Gastrocnemius medialis (tissue), 4 donors: ENCODE measurements around the gene BICRAL. TPM values are rescaled to one million over a fixed set of nuclear protein-coding genes. Genes with fewer than 3 reads are reported as not detected.
A peak's percentile ranks its signal among the peaks of the same experiment; 100 is the strongest.

Experiments
- ATAC-seq, 2 donors: fragments of 150-250 bp; one replicate each; pipeline ENCODE4 v1.9.1; 2016
- DNase-seq, 2 donors: peaks; one replicate each; pipeline ENCODE4 v3.0.0-alpha.2; 2019
- H3K27ac ChIP-seq, 4 donors: fragments of 200-600 bp; sonication (generic); 1 replicate in 1 of 4; 2 replicates in 3 of 4; pipeline ENCODE4 v1.5.1; 2016 to 2018; ENCODE audit warnings: mild to moderate bottlenecking in 2 of 4, moderate library complexity in 1 of 4
- H3K27me3 ChIP-seq, 3 donors: fragments of 200-600 bp; sonication (generic) in 2 of 3; 1 replicate in 1 of 3; 2 replicates in 2 of 3; pipeline versions ENCODE4 v1.5.1 to v1.6.0; 2016 to 2019; ENCODE audit warnings: mild to moderate bottlenecking in 1 of 3, moderate library complexity in 1 of 3
- H3K36me3 ChIP-seq, 2 donors: fragments of 200-600 bp; sonication (generic) in 1 of 2; one replicate each; pipeline ENCODE4 v1.5.1; 2017 to 2018
- H3K4me1 ChIP-seq, 2 donors: fragments of 200-600 bp; sonication (generic) in 1 of 2; one replicate each; pipeline ENCODE4 v1.5.1; 2016 to 2017; ENCODE audit warnings: mild to moderate bottlenecking in 2 of 2
- H3K4me3 ChIP-seq, 4 donors: fragments of 200-600 bp; sonication (generic) in 3 of 4; 1 replicate in 1 of 4; 2 replicates in 3 of 4; pipeline ENCODE4 v1.5.1; 2016 to 2019; ENCODE audit warnings: mild to moderate bottlenecking in 2 of 4
- H3K9me3 ChIP-seq, 3 donors: fragments of 200-600 bp; sonication (generic) in 2 of 3; 1 replicate in 1 of 3; 2 replicates in 2 of 3; pipeline ENCODE4 v1.5.1; 2016 to 2019
- CTCF ChIP-seq, 5 experiments: fragments of 450-650 bp in 3 of 5; fragments of 200-600 bp in 2 of 5; sonication (generic) in 2 of 5; IDR thresholded peaks in 4 of 5; conservative IDR thresholded peaks in 1 of 5; 1 replicate in 4 of 5; 2 replicates in 1 of 5; pipeline ENCODE4 v1.5.1; 2016 to 2019; ENCODE audit warnings: antibody characterized with exemption in 5 of 5, mild to moderate bottlenecking in 3 of 5, moderate library complexity in 3 of 5
- POLR2A ChIP-seq, 2 donors: fragments of 450-650 bp; IDR thresholded peaks; one replicate each; pipeline ENCODE4 v1.6.1; 2017; ENCODE audit warnings: antibody characterized with exemption in 2 of 2, mild to moderate bottlenecking in 2 of 2, moderate library complexity in 2 of 2
- in situ Hi-C, 4 donors: fragments of 200-750 bp; cut with MboI; loops; one replicate each; pipeline versions ENCODE4 v1.15.0 to v1.8.0; 2017; ENCODE audit warnings: low sequenced_read_pairs in 4 of 4
- intact Hi-C: fragments of 100-400 bp; cut with DNase I; formaldehyde crosslinking; loops from one replicate; pipeline ENCODE4 v1.15.1; 2023; ENCODE audit warnings: low total_unique reads
- total RNA-seq, 4 donors: library from RNA; depleted of rRNA; stranded (reverse); fragments of >200 nt; gene quantifications; one replicate each; pipeline versions ENCODE4 v1.1.0 to v1.2.3, GENCODE V29; 2016

The BICRAL gene
- total RNA-seq, 4 donors from 2014 or later = 7.9 to 10.2 (median 9.7) TPM

GRCh38 chr6:42779521-42779920, 2.3 kb upstream of the BICRAL start:
- peak overlapping the region in 2 of 4 donors; percentile 98 to 100 for H3K27ac ChIP-seq
- ATAC-seq (no peak), DNase-seq (no peak)
- no peaks in the 10 kb centered on the region for H3K9me3 ChIP-seq
- no peak overlapping the region for H3K4me3 ChIP-seq
- no peaks in the 10 kb centered on the region for H3K27me3 ChIP-seq
- in situ Hi-C loops (no loop called here), intact Hi-C loops (no loop called here)
- peaks cover 0 to 9% of the 10 kb centered on the region in 2 donors for H3K4me1 ChIP-seq
- no peaks in the 10 kb centered on the region for H3K36me3 ChIP-seq
- TF ChIP-seq POLR2A (IDR thresholded peaks at IDR 0.05) = no peak
- no peak for TF ChIP-seq CTCF (IDR thresholded peaks at IDR 0.05 in 4 of 5, conservative IDR thresholded peaks at IDR 0.05 in 1 of 5)

GRCh38 chr6:42781546-42781795, 381 bp upstream of the BICRAL start:
- peaks cover 17 to 26% of the 10 kb centered on the region in 2 donors for H3K4me1 ChIP-seq
- DNase-seq (no peak), ATAC-seq (no peak)
- H3K4me3 ChIP-seq = peak overlapping the region; percentile 56 to 96 (median 80)
- TF ChIP-seq CTCF (IDR thresholded peaks at IDR 0.05 in 4 of 5, conservative IDR thresholded peaks at IDR 0.05 in 1 of 5) = no peak
- peak overlapping the region; percentile 95 to 100 (median 98) for H3K27ac ChIP-seq
- intact Hi-C loops = loop anchor here (5.0 to 10.0 kb wide), 2 partner anchors 391 to 1047 kb away; partner anchors contain the start of genes SRF and TFEB
- H3K27me3 ChIP-seq = no peaks in the 10 kb centered on the region
- in situ Hi-C loops = no loop called here
- H3K36me3 ChIP-seq = no peaks in the 10 kb centered on the region
- H3K9me3 ChIP-seq = no peaks in the 10 kb centered on the region

GRCh38 chr6:42782689-42783176, 881 bp downstream of the BICRAL start:
- Histone ChIP-seq H3K4me1 (peaks cover 27 to 38% of the 10 kb centered on the region in 2 donors), H3K27me3 (no peaks in the 10 kb centered on the region), H3K9me3 (no peaks in the 10 kb centered on the region), H3K4me3 (peak overlapping the region; percentile 72 to 96 (median 91)), H3K36me3 (no peaks in the 10 kb centered on the region), H3K27ac (peak overlapping the region; percentile 95 to 100 (median 98))
- ATAC-seq (peak; percentile 38 to 55), DNase-seq (peak; percentile 65 to 71)
- intact Hi-C loops (loop anchor here (1.0 to 10.0 kb wide), 3 partner anchors 35 to 1048 kb away; partner anchors contain the start of genes SRF and TFEB), in situ Hi-C loops (no loop called here)
- TF ChIP-seq CTCF (IDR thresholded peaks at IDR 0.05 in 4 of 5, conservative IDR thresholded peaks at IDR 0.05 in 1 of 5) (peak in 1 of 5 experiments; percentile 4), POLR2A (IDR thresholded peaks at IDR 0.05) (peak; percentile 83 to 90)

GRCh38 chr6:42783177-42783875, 1.5 kb downstream of the BICRAL start:
- Histone ChIP-seq H3K4me3 (peak overlapping the region; percentile 72 to 96 (median 91)), H3K9me3 (no peaks in the 10 kb centered on the region), H3K27ac (peak overlapping the region; percentile 95 to 100 (median 98)), H3K36me3 (no peaks in the 10 kb centered on the region), H3K4me1 (peaks cover 30 to 40% of the 10 kb centered on the region in 2 donors), H3K27me3 (no peaks in the 10 kb centered on the region)
- in situ Hi-C loops (no loop called here), intact Hi-C loops (loop anchor here (1.0 to 10.0 kb wide), 3 partner anchors 36 to 1049 kb away; partner anchors contain the start of genes SRF and TFEB)
- TF ChIP-seq POLR2A (IDR thresholded peaks at IDR 0.05) (peak; percentile 22 to 43), CTCF (IDR thresholded peaks at IDR 0.05 in 4 of 5, conservative IDR thresholded peaks at IDR 0.05 in 1 of 5) (no peak)
- peak; percentile 41 to 70 for DNase-seq
- peak; percentile 57 for ATAC-seq
